Spleen (tissue), 11 donors: Measurements from ENCODE around the gene GMPPB. TPM values are rescaled to one million over a fixed set of nuclear protein-coding genes. Genes with fewer than 3 reads are reported as not detected.

Experiments used
- DNase-seq: peaks from one replicate; pipeline ENCODE4 v3.0.0-alpha.2; 2020
- H3K27ac ChIP-seq, 8 donors: fragments of 200-600 bp; sonication (generic) in 7 of 8; 1 replicate in 4 of 8; 2 replicates in 4 of 8; pipeline versions ENCODE4 v1.5.0 to v1.8.0; 2016 to 2021; ENCODE audit warnings: inconsistent platforms in 4 of 8, mild to moderate bottlenecking in 4 of 8, moderate library complexity in 1 of 8
- H3K27me3 ChIP-seq, 7 donors: fragments of 200-600 bp; sonication (generic) in 6 of 7; replicated peaks in 1 of 7; 1 replicate in 4 of 7; 2 replicates in 3 of 7; pipeline versions ENCODE4 v1.5.0 to v1.8.0; 2016 to 2021; ENCODE audit warnings: inconsistent platforms in 3 of 7, mild to moderate bottlenecking in 1 of 7
- H3K36me3 ChIP-seq, 6 donors: fragments of 200-600 bp; sonication (generic) in 5 of 6; 1 replicate in 4 of 6; 2 replicates in 2 of 6; pipeline versions ENCODE4 v1.5.0 to v1.8.0; 2016 to 2021; ENCODE audit warnings: inconsistent platforms in 2 of 6
- H3K4me1 ChIP-seq, 6 donors: fragments of 200-600 bp; sonication (generic) in 5 of 6; 1 replicate in 3 of 6; 2 replicates in 3 of 6; pipeline versions ENCODE4 v1.5.0 to v1.8.0; 2016 to 2021; ENCODE audit warnings: inconsistent platforms in 3 of 6
- H3K4me3 ChIP-seq, 8 donors: fragments of 200-600 bp; sonication (generic) in 7 of 8; 1 replicate in 4 of 8; 2 replicates in 4 of 8; pipeline versions ENCODE4 v1.5.0 to v1.8.0; 2016 to 2021; ENCODE audit warnings: inconsistent platforms in 4 of 8, mild to moderate bottlenecking in 4 of 8, moderate library complexity in 2 of 8
- H3K9me3 ChIP-seq, 8 donors: fragments of 200-600 bp; sonication (generic) in 7 of 8; 1 replicate in 4 of 8; 2 replicates in 4 of 8; pipeline versions ENCODE4 v1.5.0 to v1.8.0; 2016 to 2021; ENCODE audit warnings: inconsistent platforms in 4 of 8
- CTCF ChIP-seq, 11 experiments: fragments of 200-600 bp in 7 of 11; fragments of 450-650 bp in 4 of 11; sonication (generic) in 4 of 11; IDR thresholded peaks in 8 of 11; conservative IDR thresholded peaks in 3 of 11; 1 replicate in 7 of 11; 2 replicates in 4 of 11; pipeline versions ENCODE4 v1.4.0 to v1.8.0; 2016 to 2021; ENCODE audit warnings: antibody characterized with exemption in 11 of 11, inconsistent platforms in 4 of 11, mild to moderate bottlenecking in 1 of 11
- POLR2A ChIP-seq, 3 donors: fragments of 450-650 bp; IDR thresholded peaks; one replicate each; pipeline ENCODE4 v1.5.1; 2017; ENCODE audit warnings: antibody characterized with exemption in 3 of 3, mild to moderate bottlenecking in 1 of 3
- POLR2AphosphoS5 ChIP-seq, 3 donors: sonication (generic); formaldehyde crosslinking; IDR thresholded peaks; one replicate each; pipeline ENCODE4 v1.5.1; 2017; ENCODE audit warnings: antibody characterized with exemption in 3 of 3
- WGBS, 5 donors: extraction: QIAGEN DNeasy Blood & Tissue Kit in 3 of 5; methylation state at CpG; one replicate each; pipeline versions ENCODE4 v1.1.5 to v1.1.7; 2013 to 2018; 5-methylcytosine and 5-hydroxymethylcytosine counted together
- intact Hi-C: fragments of 100-400 bp; cut with DNase I; formaldehyde crosslinking; loops from one replicate; pipeline ENCODE4 v1.15.0; 2023; ENCODE audit warnings: low total_unique reads
- polyA plus RNA-seq, 3 donors: library from polyadenylated mRNA; stranded (reverse); fragments of 200-250 nt; gene quantifications; one replicate each; pipeline ENCODE4 v1.2.1, GENCODE V29; 2013
- small RNA-seq, 4 donors: library from RNA; depleted of rRNA; stranded (forward); fragments of <200 nt; gene quantifications; one replicate each; pipeline ENCODE3, GENCODE V24; 2016
- total RNA-seq, 7 donors: library from RNA; depleted of rRNA in 3 of 7; stranded (reverse); fragments of >200 nt in 3 of 7; fragmentation: NEBNext Ultra II Directional in 4 of 7; extraction: Animal tissue kit (Norgen Biotek cat#: 25700) in 4 of 7; gene quantifications; one replicate each; pipeline versions ENCODE4 v1.1.0 to v1.2.1, GENCODE V29; 2016 to 2021
- donor health status: healthy with polysubstance abuse.
- donor health status: DM: no; HTN: no; CAD: no; lungs with moderate emphysema.
- donor health status: DM: no; HTN: no; CAD: no.
- donor health status: Bipolar disorder and iron deficiency.
- donor health status: healthy.
- donor health status: DM: no; HTN: no; CAD: no.
- donor health status: DM: yes; HTN: yes; CAD: no.

The GMPPB gene
- total and polyA plus RNA-seq, 10 donors, result 10.8 to 34.3 (median 26.7) TPM

GRCh38 chr3:49673121-49673714 lies 50.5 kb downstream of the GMPPB start:
- no peak for TF ChIP-seq POLR2AphosphoS5 (IDR thresholded peaks at IDR 0.05)
- TF ChIP-seq CTCF (IDR thresholded peaks at IDR 0.05 in 8 of 11, conservative IDR thresholded peaks at IDR 0.05 in 3 of 11), result no peak

DNA sequence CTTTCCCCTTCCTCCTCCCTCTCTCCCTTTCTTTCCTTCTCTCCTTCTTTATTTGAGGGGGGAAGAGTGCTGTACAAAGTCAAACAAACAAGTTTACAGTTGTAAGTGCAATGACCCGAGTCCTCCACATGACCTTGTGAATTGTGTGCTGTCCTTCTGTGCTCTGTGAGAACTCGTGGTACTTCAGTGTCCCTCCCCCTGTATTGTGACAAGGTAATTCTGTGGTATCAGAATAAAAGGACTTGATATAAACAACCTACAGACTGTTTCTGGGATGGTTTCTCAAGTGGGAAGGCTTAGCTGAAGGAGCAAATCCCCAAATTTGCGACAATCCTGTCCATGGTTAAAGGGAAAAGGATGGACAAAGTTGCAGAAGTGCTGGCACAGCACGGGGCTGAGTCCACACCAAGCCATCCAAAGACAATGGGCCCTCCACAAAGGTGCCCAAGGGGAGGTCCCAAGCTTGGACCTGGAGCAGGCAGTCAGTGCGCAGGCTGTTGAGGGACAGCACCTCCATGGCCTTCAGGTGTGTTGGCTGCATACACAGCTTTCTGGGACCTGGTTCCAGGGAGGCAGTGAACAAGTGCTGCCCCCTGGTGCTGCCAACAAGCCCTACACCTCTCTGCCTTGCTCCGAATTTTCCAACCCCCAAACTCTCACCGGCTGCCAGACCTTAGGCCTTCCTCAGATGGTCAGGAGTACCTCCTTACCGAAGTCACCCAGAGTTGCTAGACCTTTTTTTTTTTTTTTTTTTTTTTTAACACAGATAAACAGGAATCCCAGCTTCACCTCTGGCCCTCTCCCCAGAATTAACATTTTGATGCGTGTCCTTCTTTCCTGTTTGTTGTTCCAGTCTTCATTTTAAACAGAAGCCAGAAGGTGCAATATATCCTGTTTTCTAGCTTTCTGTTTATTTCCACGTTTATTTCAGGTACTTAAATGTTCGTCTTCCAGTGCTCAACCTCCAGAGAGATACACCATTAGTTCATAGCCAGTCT lies 52.2 kb downstream of the GMPPB start:
- WGBS, 5 donors, result 42 to 49% (median 48%) methylated on average over 11 of the region's 11 CpGs
- DNase-seq, result peak; percentile 88
- intact Hi-C loops, result loop anchor here (2.0 kb wide), 1 partner anchor 133 kb away; no protein-coding TSS in a partner anchor
- H3K9me3 ChIP-seq, result no peaks in the 10 kb centered on the region
- TF ChIP-seq POLR2AphosphoS5 (IDR thresholded peaks at IDR 0.05), result peak in 2 of 3 donors; percentile 17 to 41
- peak; percentile 71 to 88 (median 84) for TF ChIP-seq CTCF (IDR thresholded peaks at IDR 0.05 in 8 of 11, conservative IDR thresholded peaks at IDR 0.05 in 3 of 11)
- TF ChIP-seq POLR2A (IDR thresholded peaks at IDR 0.05), result no peak
- H3K36me3 ChIP-seq, result peaks cover 0 to 13% (median 9%) of the 10 kb centered on the region in 6 donors
- H3K27ac ChIP-seq, result no peak overlapping the region
- H3K27me3 ChIP-seq, result peaks cover 0 to 6% (median 0%) of the 10 kb centered on the region in 7 donors
- no peak overlapping the region for H3K4me3 ChIP-seq
- H3K4me1 ChIP-seq, result peaks cover 10 to 44% (median 24%) of the 10 kb centered on the region in 6 donors

More at GRCh38 chr3:49673121-49673714, 50.5 kb downstream of the GMPPB start:
- Histone ChIP-seq H3K27me3 (peaks cover 0 to under 1% (median 0%) of the 10 kb centered on the region in 7 donors), H3K36me3 (peaks cover 0 to 29% (median 25%) of the 10 kb centered on the region in 6 donors), H3K4me1 (peaks cover 10 to 57% (median 24%) of the 10 kb centered on the region in 6 donors), H3K4me3 (peak overlapping the region; percentile 73 to 97 (median 88)), H3K9me3 (no peaks in the 10 kb centered on the region), H3K27ac (peak overlapping the region; percentile 93 to 98 (median 94))
- DNase-seq, result no peak
- intact Hi-C loops, result no loop called here
- WGBS, 5 donors, result 10 to 35% (median 23%) methylated on average over 15 to 17 of the region's 17 CpGs

- H3K4me1 ChIP-seq, result peaks cover 10 to 37% (median 22%) of the 10 kb centered on the region in 6 donors
- 66 to 73% (median 68%) methylated on average over 5 to 6 of the region's 6 CpGs for WGBS, 5 donors
Measured at GRCh38 chr3:49670940-49671290, 52.8 kb downstream of the GMPPB start.

More at GRCh38 chr3:49670940-49671290, 52.8 kb downstream of the GMPPB start:
- intact Hi-C loops, result loop anchor here (2.0 kb wide), 1 partner anchor 132 kb away; no protein-coding TSS in a partner anchor
- Histone ChIP-seq H3K27me3 (peaks cover 0 to 6% (median 0%) of the 10 kb centered on the region in 7 donors), H3K36me3 (peaks cover 0 to 6% (median 2%) of the 10 kb centered on the region in 6 donors), H3K9me3 (no peaks in the 10 kb centered on the region), H3K27ac (no peak overlapping the region), H3K4me3 (no peak overlapping the region)
- TF ChIP-seq CTCF (IDR thresholded peaks at IDR 0.05 in 8 of 11, conservative IDR thresholded peaks at IDR 0.05 in 3 of 11), result no peak
- no peak for TF ChIP-seq POLR2A (IDR thresholded peaks at IDR 0.05)
- no peak for TF ChIP-seq POLR2AphosphoS5 (IDR thresholded peaks at IDR 0.05)
- no peak for DNase-seq

Small RNA genes within 50 kb of the gene (small RNA-seq; reads per million reads assigned to genes)
- gene AMIGO3, result 0 reads per million in 4 donors
- 0 reads per million in 4 donors for gene COX6CP14

Other genes with a start within 250 kb of the GMPPB start
- 1 to 10 TPM in 1 of 7 donors, under 1 TPM in 6; 0.26 to 1.1 (median 0.51) TPM for gene BSN, start 169.5 kb downstream of the GMPPB start, total RNA-seq
- under 1 TPM; 0.02 to 0.06 (median 0.03) TPM for gene BSN, start 169.5 kb downstream of the GMPPB start, polyA plus RNA-seq
- 10 to 100 TPM; 63.1 to 89.5 (median 78.7) TPM for gene APEH, start 49.6 kb downstream of the GMPPB start, total RNA-seq
- 10 to 100 TPM; 29.6 to 46.0 (median 42.7) TPM for gene APEH, start 49.6 kb downstream of the GMPPB start, polyA plus RNA-seq
- gene MST1, start 34.5 kb downstream of the GMPPB start, total RNA-seq, result 10 to 100 TPM; 17.0 to 26.9 (median 21.1) TPM
- gene MST1, start 34.5 kb downstream of the GMPPB start, polyA plus RNA-seq, result 10 to 100 TPM; 28.0 to 65.8 (median 43.4) TPM
- gene RNF123, start 34.4 kb downstream of the GMPPB start, total RNA-seq, result 10 to 100 TPM; 34.9 to 57.5 (median 48.1) TPM
- 10 to 100 TPM; 11.6 to 22.5 (median 18.0) TPM for gene RNF123, start 34.4 kb downstream of the GMPPB start, polyA plus RNA-seq
- 1 to 10 TPM in 2 of 7 donors, under 1 TPM in 1, not detected in 4; 0.23 to 1.6 (median 1.4) TPM for gene AMIGO3, start 4.3 kb downstream of the GMPPB start, total RNA-seq
- gene AMIGO3, start 4.3 kb downstream of the GMPPB start, polyA plus RNA-seq, result 1 to 10 TPM in 1 of 3 donors, under 1 TPM in 2; 0.52 to 1.1 (median 0.79) TPM
- 10 to 100 TPM; 40.7 to 56.0 (median 51.4) TPM for gene IP6K1, start 62.6 kb upstream of the GMPPB start, total RNA-seq
- 10 to 100 TPM in 1 of 3 donors, 1 to 10 TPM in 2; 8.6 to 21.4 (median 9.8) TPM for gene IP6K1, start 62.6 kb upstream of the GMPPB start, polyA plus RNA-seq
- gene CDHR4, start 75.9 kb upstream of the GMPPB start, total RNA-seq, result not detected
- gene CDHR4, start 75.9 kb upstream of the GMPPB start, polyA plus RNA-seq, result under 1 TPM in 2 of 3 donors, not detected in 1; 0.06 to 0.29 TPM
- 10 to 100 TPM in 3 of 7 donors, 1 to 10 TPM in 4; 2.8 to 14.9 (median 7.5) TPM for gene INKA1, start 79.3 kb upstream of the GMPPB start, total RNA-seq
- 10 to 100 TPM; 17.3 to 30.6 (median 21.5) TPM for gene INKA1, start 79.3 kb upstream of the GMPPB start, polyA plus RNA-seq
- gene UBA7, start 90.0 kb upstream of the GMPPB start, total RNA-seq, result 100 to 1,000 TPM; 176 to 228 (median 218) TPM
- gene UBA7, start 90.0 kb upstream of the GMPPB start, polyA plus RNA-seq, result 100 to 1,000 TPM in 2 of 3 donors, 10 to 100 TPM in 1; 91.1 to 231 (median 230) TPM
- gene TRAIP, start 132.6 kb upstream of the GMPPB start, total RNA-seq, result 1 to 10 TPM; 2.5 to 4.3 (median 3.9) TPM
- 1 to 10 TPM; 2.1 to 3.5 (median 2.8) TPM for gene TRAIP, start 132.6 kb upstream of the GMPPB start, polyA plus RNA-seq
- not detected for gene CAMKV, start 146.0 kb upstream of the GMPPB start, total RNA-seq
- gene CAMKV, start 146.0 kb upstream of the GMPPB start, polyA plus RNA-seq, result not detected
- gene MST1R, start 179.9 kb upstream of the GMPPB start, total RNA-seq, result 1 to 10 TPM; 1.1 to 7.7 (median 2.9) TPM
- 1 to 10 TPM; 2.8 to 3.4 (median 3.2) TPM for gene MST1R, start 179.9 kb upstream of the GMPPB start, polyA plus RNA-seq
- 1 to 10 TPM; 5.3 to 9.3 (median 7.5) TPM for gene MON1A, start 205.9 kb upstream of the GMPPB start, total RNA-seq
- gene MON1A, start 205.9 kb upstream of the GMPPB start, polyA plus RNA-seq, result 1 to 10 TPM; 3.4 to 5.9 (median 4.5) TPM
- gene RBM6, start 216.2 kb upstream of the GMPPB start, total RNA-seq, result 100 to 1,000 TPM; 104 to 191 (median 144) TPM
- 100 to 1,000 TPM; 118 to 320 (median 303) TPM for gene RBM6, start 216.2 kb upstream of the GMPPB start, polyA plus RNA-seq